C4-2B (cell line): ENCODE data around the gene CRLF1.

Experiments
- H3K27ac ChIP-seq: fragments of 450-650 bp; 2 replicates; pipeline ENCODE4 v1.5.1; 2017
- CTCF ChIP-seq: fragments of 450-650 bp; conservative IDR thresholded peaks from 2 replicates; pipeline ENCODE4 v1.5.1; 2017; ENCODE audit warnings: mild to moderate bottlenecking
- ZFX ChIP-seq: fragments of 450-650 bp; IDR thresholded peaks from 2 replicates; pipeline ENCODE4 v1.6.1; 2017

CRLF1 gene

GRCh38 chr19:18650468-18651041 lies 44.0 kb upstream of the CRLF1 start:
- no peak overlapping the region for H3K27ac ChIP-seq
- TF ChIP-seq CTCF (no peak), ZFX (no peak)

- H3K27ac ChIP-seq = no peak overlapping the region
- no peak for TF ChIP-seq ZFX
- no peak for TF ChIP-seq CTCF
Measured at GRCh38 chr19:18650021-18650390, 43.4 kb upstream of the CRLF1 start.

GRCh38 chr19:18649371-18650020 lies 42.9 kb upstream of the CRLF1 start:
- no peak overlapping the region for H3K27ac ChIP-seq
- TF ChIP-seq ZFX (no peak), CTCF (no peak)

GRCh38 chr19:18648973-18649315 lies 42.3 kb upstream of the CRLF1 start:
- TF ChIP-seq ZFX (no peak), CTCF (no peak)
- no peak overlapping the region for H3K27ac ChIP-seq

- no peak overlapping the region for H3K27ac ChIP-seq
- TF ChIP-seq ZFX (no peak), CTCF (no peak)
Measured at GRCh38 chr19:18647807-18648206, 41.2 kb upstream of the CRLF1 start.

GRCh38 chr19:18647371-18647767 lies 40.8 kb upstream of the CRLF1 start:
- no peak for TF ChIP-seq CTCF
- no peak overlapping the region for H3K27ac ChIP-seq

- TF ChIP-seq CTCF = no peak
- TF ChIP-seq ZFX = no peak
- no peak overlapping the region for H3K27ac ChIP-seq
Measured at GRCh38 chr19:18646535-18647370, 40.2 kb upstream of the CRLF1 start.
